Heart left ventricle (tissue), 16 donors: ENCODE measurements around the gene GPR141. TPM values are rescaled to one million over a fixed set of nuclear protein-coding genes. Genes with fewer than 3 reads are reported as not detected.

ENCODE experiments used
- ATAC-seq, 4 donors: fragments of 200-7000 bp; cut with Tn5 transposase; one replicate each; pipeline ENCODE4 v1.9.1; 2020 to 2022; ENCODE audit warnings: moderate library complexity in 4 of 4, mild to moderate bottlenecking in 3 of 4, moderate number of reproducible peaks in 1 of 4
- DNase-seq, 5 donors: peaks; one replicate each; pipeline ENCODE4 v3.0.0-alpha.2; 2020
- H3K27ac ChIP-seq, 12 donors: fragments of 200-600 bp; sonication (generic) in 4 of 12; one replicate each; pipeline versions ENCODE4 v1.5.0 to v1.8.0; 2016 to 2022; ENCODE audit warnings: mild to moderate bottlenecking in 2 of 12
- H3K27me3 ChIP-seq, 9 donors: fragments of 200-600 bp; sonication (generic) in 2 of 9; one replicate each; pipeline versions ENCODE4 v1.5.1 to v1.8.0; 2016 to 2022; ENCODE audit warnings: mild to moderate bottlenecking in 3 of 9
- H3K36me3 ChIP-seq, 9 donors: fragments of 200-600 bp; sonication (generic) in 2 of 9; one replicate each; pipeline versions ENCODE4 v1.5.0 to v1.8.0; 2018 to 2022; ENCODE audit warnings: mild to moderate bottlenecking in 2 of 9
- H3K4me1 ChIP-seq, 12 donors: fragments of 200-600 bp; sonication (generic) in 4 of 12; one replicate each; pipeline versions ENCODE4 v1.5.0 to v1.8.0; 2016 to 2022; ENCODE audit warnings: mild to moderate bottlenecking in 3 of 12
- H3K4me3 ChIP-seq, 12 donors: fragments of 200-600 bp; sonication (generic) in 4 of 12; one replicate each; pipeline versions ENCODE4 v1.5.0 to v1.8.0; 2017 to 2022; ENCODE audit warnings: mild to moderate bottlenecking in 9 of 12, moderate library complexity in 4 of 12
- H3K9me3 ChIP-seq, 12 donors: fragments of 200-600 bp; sonication (generic) in 4 of 12; one replicate each; pipeline versions ENCODE4 v1.5.0 to v1.8.0; 2016 to 2022; ENCODE audit warnings: mild to moderate bottlenecking in 1 of 12
- POLR2A ChIP-seq, 2 donors: fragments of 450-650 bp; IDR thresholded peaks; one replicate each; pipeline ENCODE4 v1.6.1; 2017; ENCODE audit warnings: antibody characterized with exemption in 2 of 2, mild to moderate bottlenecking in 2 of 2, moderate library complexity in 2 of 2
- WGBS, 4 donors: extraction: QIAGEN DNeasy Blood & Tissue Kit in 2 of 4; methylation state at CpG; one replicate each; pipeline versions ENCODE4 v1.1.5 to v1.1.7; 2013 to 2018; 5-methylcytosine and 5-hydroxymethylcytosine counted together
- intact Hi-C, 10 donors: fragments of 100-400 bp; cut with DNase I; formaldehyde crosslinking; loops; one replicate each; pipeline versions ENCODE4 v1.11.1 to v1.14.2; 2022
- polyA plus RNA-seq, 2 donors: library from polyadenylated mRNA; stranded (reverse); fragments of 200-250 nt; gene quantifications; one replicate each; pipeline ENCODE4 v1.2.3, GENCODE V29; 2013
- total RNA-seq, 9 donors: library from RNA; depleted of rRNA in 2 of 9; stranded (reverse); fragments of >200 nt in 2 of 9; fragmentation: NEBNext Ultra II Directional in 3 of 9; extraction: Animal tissue kit (Norgen Biotek cat#: 25700) in 3 of 9; gene quantifications; one replicate each; pipeline versions ENCODE4 v1.1.0 to v1.2.4, GENCODE V29; 2016 to 2023
- TF ChIP-seq, protein P1 (sequence below), 12 donors: fragments of 200-600 bp; sonication (generic) in 4 of 12; IDR thresholded peaks; one replicate each; pipeline versions ENCODE4 v1.5.0 to v1.8.0; 2018 to 2022; ENCODE audit warnings: antibody characterized with exemption in 12 of 12, mild to moderate bottlenecking in 5 of 12
- donor health status: ischemic (EF 13 %, LVEDD 7.1; RV severe dilation, severe dysfunction).
- donor health status: healthy with polysubstance abuse.
- donor health status: DM: no; HTN: yes; CAD: no.
- donor health status: DM: no; HTN: no; CAD: no.
- donor health status: ischemic (EF 25% LVEDD 6.9; RV normal size, moderate dysfunction).
- donor health status: ischemic (EF 25% LVEDD 5.7; RV mildly dilated, moderate dysfunction).
- donor health status: healthy.
- donor health status: DM: yes; HTN: yes; CAD: no.
- donor health status: ischemic (EF 35%, LVEDD 5.7; RV mildly dilated, moderate dysfunction).
- donor health status: nonischemic (EF 11% LVEDD 7.7; RV severe dilation, severe dysfunction).
- donor health status: DM: yes; HTN: yes; CAD: no.
- donor health status: PGD.
- donor health status: ischemic (EF 29% LVEDD 5.4; RV normal size, mild dysfunction).
- donor health status: nonischemic (EF 23%, LVEDD 6.1; RV moderate dilation, normal function).

GPR141 gene
- total and polyA plus RNA-seq, 11 donors = 0.11 to 5.2 (median 0.53) TPM; not detected in 3

DNA sequence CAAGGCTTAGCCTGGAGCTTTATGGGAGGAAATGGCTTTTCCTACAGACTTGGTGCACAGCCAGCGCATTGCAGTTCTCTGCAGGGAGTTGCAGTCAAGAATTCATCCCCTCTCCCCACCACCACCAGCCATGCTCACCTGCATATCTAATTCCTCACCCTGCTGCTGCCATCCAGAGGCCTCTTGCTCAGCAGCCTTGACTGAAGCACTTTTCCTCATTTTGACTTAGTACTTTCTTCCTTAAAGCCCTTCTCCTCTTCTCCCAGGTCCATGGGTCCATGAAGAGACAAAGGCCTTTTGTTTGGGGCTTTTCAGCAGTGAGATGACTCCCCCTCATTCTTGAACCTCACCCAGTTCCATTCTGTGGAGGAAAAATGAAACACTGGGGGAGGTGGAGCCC is 39.7 kb upstream of the GPR141 start:
- TF ChIP-seq, protein P1, sequence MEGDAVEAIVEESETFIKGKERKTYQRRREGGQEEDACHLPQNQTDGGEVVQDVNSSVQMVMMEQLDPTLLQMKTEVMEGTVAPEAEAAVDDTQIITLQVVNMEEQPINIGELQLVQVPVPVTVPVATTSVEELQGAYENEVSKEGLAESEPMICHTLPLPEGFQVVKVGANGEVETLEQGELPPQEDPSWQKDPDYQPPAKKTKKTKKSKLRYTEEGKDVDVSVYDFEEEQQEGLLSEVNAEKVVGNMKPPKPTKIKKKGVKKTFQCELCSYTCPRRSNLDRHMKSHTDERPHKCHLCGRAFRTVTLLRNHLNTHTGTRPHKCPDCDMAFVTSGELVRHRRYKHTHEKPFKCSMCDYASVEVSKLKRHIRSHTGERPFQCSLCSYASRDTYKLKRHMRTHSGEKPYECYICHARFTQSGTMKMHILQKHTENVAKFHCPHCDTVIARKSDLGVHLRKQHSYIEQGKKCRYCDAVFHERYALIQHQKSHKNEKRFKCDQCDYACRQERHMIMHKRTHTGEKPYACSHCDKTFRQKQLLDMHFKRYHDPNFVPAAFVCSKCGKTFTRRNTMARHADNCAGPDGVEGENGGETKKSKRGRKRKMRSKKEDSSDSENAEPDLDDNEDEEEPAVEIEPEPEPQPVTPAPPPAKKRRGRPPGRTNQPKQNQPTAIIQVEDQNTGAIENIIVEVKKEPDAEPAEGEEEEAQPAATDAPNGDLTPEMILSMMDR (IDR thresholded peaks at IDR 0.05) = peak in 1 of 12 donors; percentile 7
- TF ChIP-seq POLR2A (IDR thresholded peaks at IDR 0.05) = no peak
- Histone ChIP-seq H3K4me1 (peaks cover 0 to 22% (median 0%) of the 10 kb centered on the region in 12 donors), H3K9me3 (peaks cover 0 to 4% (median 0%) of the 10 kb centered on the region in 12 donors), H3K36me3 (no peaks in the 10 kb centered on the region), H3K27ac (no peak overlapping the region), H3K4me3 (no peak overlapping the region), H3K27me3 (no peaks in the 10 kb centered on the region)
- no peak for ATAC-seq
- no peak for DNase-seq
- 47 to 69% (median 56%) methylated on average over 1 of the region's 1 CpG for WGBS, 4 donors
- intact Hi-C loops = no loop called here

DNA sequence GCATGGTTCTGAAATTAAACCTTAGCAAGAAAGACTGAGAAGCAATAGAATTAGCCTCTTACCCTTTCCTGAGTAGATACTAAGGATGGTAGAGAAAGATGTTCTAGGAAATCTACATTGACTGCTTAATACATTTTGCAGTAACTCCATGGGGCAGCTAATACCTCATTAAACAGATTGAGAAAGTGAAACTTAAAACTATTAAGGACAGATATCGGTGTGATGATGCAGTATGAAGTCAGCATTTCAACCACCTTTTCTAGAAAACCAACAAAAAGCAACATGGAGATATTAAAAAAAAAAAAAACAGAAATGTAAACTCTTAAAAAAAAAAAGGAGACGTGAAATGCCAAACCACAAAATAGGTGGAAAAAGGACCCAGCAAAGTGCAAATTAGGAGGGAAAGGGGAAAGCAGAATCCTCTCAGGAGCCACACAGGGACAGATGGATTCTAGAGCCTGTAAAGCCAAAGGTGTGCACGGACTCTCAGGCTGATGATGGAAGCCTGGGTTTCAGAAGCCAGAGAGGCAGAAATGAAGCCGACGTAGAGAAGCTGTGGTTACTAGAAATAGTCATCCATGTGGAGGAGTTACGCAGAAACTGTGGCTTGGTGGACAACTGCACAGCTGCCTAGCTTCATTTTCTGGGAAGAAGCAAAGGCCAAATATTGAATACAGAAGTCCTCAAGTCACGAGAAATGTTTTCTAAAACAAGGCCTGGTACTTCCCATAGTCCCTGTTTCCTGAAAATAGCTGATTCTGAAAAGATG is 38.1 kb upstream of the GPR141 start:
- ATAC-seq = peak in 1 of 4 donors; percentile 61

DNA sequence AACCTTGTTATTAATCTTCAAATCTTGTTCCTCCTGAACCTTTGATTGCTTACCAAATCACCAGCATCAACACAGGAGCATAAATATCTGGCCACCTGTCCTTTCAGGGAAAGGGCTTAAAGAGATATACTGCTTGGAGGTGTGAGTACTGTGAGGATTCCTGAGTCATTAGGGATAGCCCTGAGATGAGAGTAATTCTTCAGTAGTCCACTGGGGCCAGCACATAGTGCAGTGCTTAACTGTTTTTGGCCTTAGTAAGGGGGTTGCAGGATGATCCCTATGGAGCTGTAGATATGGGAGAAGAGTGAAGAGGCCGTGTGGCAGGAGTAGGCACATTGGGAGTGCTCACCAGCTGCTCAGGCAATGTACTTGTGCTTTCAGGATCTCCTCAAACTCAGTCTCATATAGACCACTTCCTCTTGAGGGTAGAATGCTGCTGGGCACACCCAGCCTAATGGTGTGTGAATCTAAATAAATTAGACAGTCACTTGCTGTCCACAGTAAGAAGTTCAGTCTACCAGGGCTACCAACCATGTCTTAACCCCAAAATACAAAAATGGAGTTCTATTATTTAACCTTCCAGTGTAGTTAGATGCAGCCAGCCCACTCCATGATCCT is 26.5 kb upstream of the GPR141 start:
- peaks cover 0 to 3% (median 0%) of the 10 kb centered on the region in 12 donors for H3K9me3 ChIP-seq
- peak overlapping the region in 1 of 12 donors; percentile 28 for H3K27ac ChIP-seq
- TF ChIP-seq, protein P1 (IDR thresholded peaks at IDR 0.05) = no peak
- TF ChIP-seq POLR2A (IDR thresholded peaks at IDR 0.05) = no peak
- 58 to 71% (median 68%) methylated on average over 1 of the region's 1 CpG for WGBS, 4 donors
- no peaks in the 10 kb centered on the region for H3K36me3 ChIP-seq
- H3K4me1 ChIP-seq = peaks cover 0 to 11% (median 0%) of the 10 kb centered on the region in 12 donors
- intact Hi-C loops = no loop called here
- no peaks in the 10 kb centered on the region for H3K27me3 ChIP-seq
- H3K4me3 ChIP-seq = no peak overlapping the region
- DNase-seq (no peak), ATAC-seq (no peak)

More for the DNA sequence above, 38.1 kb upstream of the GPR141 start:
- intact Hi-C loops = no loop called here
- 67 to 77% (median 71%) methylated on average over 7 of the region's 7 CpGs for WGBS, 4 donors
- Histone ChIP-seq H3K36me3 (no peaks in the 10 kb centered on the region), H3K9me3 (peaks cover 0 to under 1% (median 0%) of the 10 kb centered on the region in 12 donors), H3K4me1 (peaks cover 0 to 22% (median 0%) of the 10 kb centered on the region in 12 donors), H3K4me3 (peak overlapping the region in 1 of 12 donors; percentile 0), H3K27ac (peak overlapping the region in 1 of 12 donors; percentile 36), H3K27me3 (no peaks in the 10 kb centered on the region)
- TF ChIP-seq POLR2A (IDR thresholded peaks at IDR 0.05) = no peak
- TF ChIP-seq, protein P1 (IDR thresholded peaks at IDR 0.05) = no peak
- no peak for DNase-seq

DNA sequence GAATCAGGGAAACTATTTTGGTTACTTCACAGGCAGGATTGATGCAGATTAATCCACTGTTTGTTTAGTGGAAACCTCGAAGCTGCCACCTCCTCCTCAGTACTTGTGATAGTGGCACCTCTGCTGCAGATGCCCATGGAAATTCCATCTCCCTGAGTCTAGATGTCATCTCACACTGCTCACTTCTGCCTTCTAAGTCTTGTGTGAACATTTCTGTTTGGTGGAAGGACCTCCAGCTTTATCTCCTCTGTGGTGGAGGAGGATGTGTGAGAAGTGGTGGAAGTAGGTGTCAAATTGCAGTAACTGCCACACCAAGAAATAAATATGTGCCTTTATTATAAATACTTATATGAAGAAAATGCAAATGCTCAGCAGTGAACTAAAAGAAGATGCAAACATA is 25.8 kb upstream of the GPR141 start:
- H3K9me3 ChIP-seq = no peaks in the 10 kb centered on the region
- intact Hi-C loops = no loop called here
- H3K4me1 ChIP-seq = peaks cover 0 to 11% (median 0%) of the 10 kb centered on the region in 12 donors
- H3K27ac ChIP-seq = peak overlapping the region in 1 of 12 donors; percentile 28
- H3K27me3 ChIP-seq = no peaks in the 10 kb centered on the region
- TF ChIP-seq POLR2A (IDR thresholded peaks at IDR 0.05) = no peak
- TF ChIP-seq, protein P1 (IDR thresholded peaks at IDR 0.05) = no peak
- no peak for DNase-seq
- WGBS, 4 donors = 53 to 69% (median 61%) methylated on average over 1 of the region's 1 CpG
- ATAC-seq = no peak
- H3K36me3 ChIP-seq = no peaks in the 10 kb centered on the region
- H3K4me3 ChIP-seq = no peak overlapping the region
